ENCODE data around the gene DHRS7B.

DNA sequence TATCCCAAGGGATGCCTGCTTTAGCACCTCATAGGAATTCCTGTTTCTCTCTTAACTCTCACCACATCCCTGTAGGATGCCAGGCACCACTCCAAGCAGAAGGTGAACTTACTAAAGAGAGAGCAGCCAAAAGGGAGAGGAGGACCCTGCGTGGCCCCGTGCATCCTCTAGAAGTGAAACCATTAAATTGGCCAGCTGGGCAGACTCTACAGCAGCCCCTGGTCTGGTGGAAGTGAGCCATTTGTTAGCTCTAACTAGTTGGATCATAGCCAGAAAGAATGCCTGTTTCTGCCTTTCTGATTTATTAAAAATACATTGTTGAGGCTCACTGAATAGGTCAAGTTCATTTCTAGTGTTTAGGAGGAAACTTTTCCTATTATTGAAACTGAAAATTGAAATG is 64.9 kb downstream of the DHRS7B start:
- TF ChIP-seq CTCF (IDR thresholded peaks at IDR 0.05) (no peak), REST (IDR thresholded peaks at IDR 0.05; ENCODE audit: insufficient read depth in 1 of 2, low read depth in 2 of 2, low read length in 1 of 2) (no peak), POLR2AphosphoS5 (IDR thresholded peaks at IDR 0.05; ENCODE audit: low read depth, low read length) (no peak)

Measured in Panc1 (cell line).